Measurements from ENCODE around the gene SNAPIN. TPM values are rescaled to one million over a fixed set of nuclear protein-coding genes. Genes with fewer than 3 reads are reported as not detected.

SNAPIN gene
- total RNA-seq, 1 experiment from 2014 or later: 29.0 TPM

DNA sequence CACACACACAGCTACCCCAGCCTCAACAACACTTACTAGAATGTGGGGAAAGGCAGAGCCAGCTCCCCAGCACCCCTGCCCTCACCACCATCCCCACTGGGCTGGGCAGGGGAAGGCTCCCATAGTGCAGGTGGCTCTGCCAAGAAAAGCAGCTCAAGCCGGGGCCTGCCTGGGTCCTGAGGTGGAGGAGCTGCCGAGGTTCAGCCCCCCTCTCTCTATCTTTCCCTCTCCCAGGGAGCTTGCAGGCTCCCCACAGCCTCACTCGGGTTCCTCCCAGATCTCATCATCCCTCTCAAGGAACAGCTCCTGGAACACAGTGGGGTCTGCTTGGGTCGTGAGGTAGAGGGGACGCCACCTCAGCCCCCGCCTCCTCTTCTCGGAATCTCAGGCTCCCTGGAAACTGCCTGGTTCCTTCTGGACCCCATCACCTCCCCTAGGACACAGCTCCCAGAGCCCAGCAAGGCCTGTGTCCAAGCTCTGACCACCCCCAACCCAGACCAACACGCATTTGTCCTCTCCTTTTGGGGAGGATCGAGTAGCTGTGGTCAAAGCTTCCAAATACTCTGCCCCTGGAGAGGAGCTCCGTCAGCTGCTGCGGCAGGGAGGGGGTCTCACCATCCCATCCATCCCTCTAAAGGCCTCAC is 46.3 kb upstream of the SNAPIN start:
- WGBS (ENCODE audit: extremely low coverage, insufficient read length, low lambda C conversion rate): no CpG with 5 or more reads among the region's 11 CpGs
- Mint-ChIP-seq H3K9me3 (no peaks in the 10 kb centered on the region), H3K27ac (peak overlapping the region in 1 of 3 experiments; percentile 93; a peak in 2 of 7 replicates), H3K27me3 (ENCODE audit: low read depth) (peaks cover 2% of the 10 kb centered on the region; the same call in 1 of the 2 replicates), H3K4me1 (peaks cover 41 to 68% of the 10 kb centered on the region in 2 experiments), H3K4me3 (peak overlapping the region in 1 of 2 experiments; percentile 78; a peak in 3 of 5 replicates), H3K36me3 (ENCODE audit: insufficient read depth in 1 of 3, low read depth in 3 of 3) (no peaks in the 10 kb centered on the region)
- Histone ChIP-seq H3K79me2 (ENCODE audit: insufficient read depth, low read length) (no peaks in the 10 kb centered on the region), H3K4me2 (ENCODE audit: insufficient read depth, insufficient read length, low read length) (peak overlapping the region; percentile 2), H3K4ac (ENCODE audit: low read depth, low read length) (no peak overlapping the region), H3K4me1 (ENCODE audit: insufficient read depth, low read length) (peaks cover 9% of the 10 kb centered on the region; the same call in 1 of the 2 replicates), H3K23ac (ENCODE audit: insufficient read length, low read depth, low read length) (no peak overlapping the region), H4K8ac (replicated peaks; ENCODE audit: insufficient read length, low read depth, low read length) (no peak overlapping the region), H4K5ac (ENCODE audit: insufficient read length, low read depth, low read length) (no peak overlapping the region), H3K18ac (ENCODE audit: insufficient read length, low read depth, low read length) (no peak overlapping the region), H3K14ac (ENCODE audit: insufficient read depth, low read length) (no peak overlapping the region; the same call in 1 of the 2 replicates), H3K9ac (ENCODE audit: extremely low read depth, insufficient read length, low read length) (no peak overlapping the region), H2AK5ac (ENCODE audit: insufficient read length, low read length) (no peak overlapping the region), H3K27me3 (ENCODE audit: insufficient read depth, low read length) (no peaks in the 10 kb centered on the region), H3K9me3 (ENCODE audit: control insufficient read depth, low read depth, low read length) (no peaks in the 10 kb centered on the region), H2AFZ (ENCODE audit: low read length) (no peak overlapping the region), H4K20me1 (ENCODE audit: control insufficient read depth, insufficient read depth, insufficient read length) (no peaks in the 10 kb centered on the region), H2BK120ac (ENCODE audit: low read depth, low read length, poor library complexity, severe bottlenecking) (no peak overlapping the region), H4K91ac (ENCODE audit: insufficient read length, low read depth, low read length) (no peak overlapping the region), H3K56ac (ENCODE audit: insufficient read length, low read depth, low read length) (no peak overlapping the region), H3K23me2 (ENCODE audit: insufficient read length, low read depth, low read length, poor library complexity, severe bottlenecking) (peaks cover 3% of the 10 kb centered on the region), H2BK5ac (ENCODE audit: insufficient read length, low read length) (no peak overlapping the region), H2BK15ac (ENCODE audit: low read depth, low read length) (no peak overlapping the region), H3K27ac (ENCODE audit: insufficient read length, low read depth, low read length) (no peak overlapping the region), H2BK12ac (ENCODE audit: insufficient read length, low read depth, low read length) (no peak overlapping the region), H3T11ph (ENCODE audit: low read length) (no peak overlapping the region), H2BK20ac (ENCODE audit: low read depth, low read length, poor library complexity, severe bottlenecking) (no peak overlapping the region), H3K79me1 (ENCODE audit: insufficient read depth, low read depth, low read length, poor library complexity, severe bottlenecking) (no peaks in the 10 kb centered on the region)
- no peak for DNase-seq
- TF ChIP-seq, protein P1, sequence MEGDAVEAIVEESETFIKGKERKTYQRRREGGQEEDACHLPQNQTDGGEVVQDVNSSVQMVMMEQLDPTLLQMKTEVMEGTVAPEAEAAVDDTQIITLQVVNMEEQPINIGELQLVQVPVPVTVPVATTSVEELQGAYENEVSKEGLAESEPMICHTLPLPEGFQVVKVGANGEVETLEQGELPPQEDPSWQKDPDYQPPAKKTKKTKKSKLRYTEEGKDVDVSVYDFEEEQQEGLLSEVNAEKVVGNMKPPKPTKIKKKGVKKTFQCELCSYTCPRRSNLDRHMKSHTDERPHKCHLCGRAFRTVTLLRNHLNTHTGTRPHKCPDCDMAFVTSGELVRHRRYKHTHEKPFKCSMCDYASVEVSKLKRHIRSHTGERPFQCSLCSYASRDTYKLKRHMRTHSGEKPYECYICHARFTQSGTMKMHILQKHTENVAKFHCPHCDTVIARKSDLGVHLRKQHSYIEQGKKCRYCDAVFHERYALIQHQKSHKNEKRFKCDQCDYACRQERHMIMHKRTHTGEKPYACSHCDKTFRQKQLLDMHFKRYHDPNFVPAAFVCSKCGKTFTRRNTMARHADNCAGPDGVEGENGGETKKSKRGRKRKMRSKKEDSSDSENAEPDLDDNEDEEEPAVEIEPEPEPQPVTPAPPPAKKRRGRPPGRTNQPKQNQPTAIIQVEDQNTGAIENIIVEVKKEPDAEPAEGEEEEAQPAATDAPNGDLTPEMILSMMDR (conservative IDR thresholded peaks at IDR 0.05): no peak

All from H9 (cell line).